ENCODE data around the gene TMEM108. TPM values are rescaled to one million over a fixed set of nuclear protein-coding genes. Genes with fewer than 3 reads are reported as not detected.

Gene TMEM108
- total and polyA plus RNA-seq, 2 of the 4 experiments (the other 2 are of a cell fraction) = 0.18 to 2.2 TPM

- WGBS, 2 experiments (ENCODE audit: extremely low coverage in 2 of 2, insufficient read length in 1 of 2) = 71% methylated on average over 2 of the region's 7 CpGs; no CpG with 5 or more reads in 1 of the 2 experiments
Observed at GRCh38 chr3:133418361-133418760, 380.2 kb downstream of the TMEM108 start.

More at GRCh38 chr3:133418361-133418760, 380.2 kb downstream of the TMEM108 start:
- H2BK5ac ChIP-seq (ENCODE audit: low read depth, low read length, poor library complexity, severe bottlenecking) = no peak overlapping the region
- H3K18ac ChIP-seq (ENCODE audit: low read depth, low read length) = no peak overlapping the region
- no peak overlapping the region for H4K5ac ChIP-seq (ENCODE audit: low read depth, low read length)
- H2BK120ac ChIP-seq (ENCODE audit: low read depth, low read length) = no peak overlapping the region
- no peak overlapping the region for H3K4me3 ChIP-seq (ENCODE audit: insufficient read depth, low read depth, low read length)
- no peak overlapping the region for H2AFZ ChIP-seq (replicated peaks; ENCODE audit: low read length, poor library complexity)
- peak overlapping the region; percentile 65 for H2AK9ac ChIP-seq (replicated peaks; ENCODE audit: low read depth, low read length, poor library complexity)
- H3K56ac ChIP-seq (ENCODE audit: extremely low read depth, insufficient read depth, low read length) = no peak overlapping the region
- dilution Hi-C loops (cut with HindIII; ENCODE audit: low sequenced_read_pairs, unreplicated experiment) = no loop called here
- DNase-seq (no peak), ATAC-seq (ENCODE audit: low read depth) (no peak)
- no peak overlapping the region for H3K9ac ChIP-seq (ENCODE audit: low read depth, low read length)
- no peak overlapping the region for H3K4me2 ChIP-seq (ENCODE audit: low read depth, low read length)
- H2BK20ac ChIP-seq (ENCODE audit: low read depth, low read length) = no peak overlapping the region
- H2BK15ac ChIP-seq (ENCODE audit: low read depth, low read length) = no peak overlapping the region
- 0 out of 2 replicates have a peak, but pooled peaks cover 2% of the 10 kb centered on the region for H3K27me3 ChIP-seq (ENCODE audit: control insufficient read depth, insufficient read depth, low read length)
- no TSS peak for BruUV-seq (replicated peaks)
- intact Hi-C loops (cut with micrococcal nuclease) = no loop called here
- ChIA-PET POLR2A (ENCODE audit: unreplicated experiment) (no interaction called here), CTCF (no interaction called here)
- H3K36me3 ChIP-seq (ENCODE audit: control insufficient read depth, insufficient read depth, low read length) = no peaks in the 10 kb centered on the region
- no peak overlapping the region for H4K91ac ChIP-seq (ENCODE audit: insufficient read depth, low read depth, low read length)
- no peaks in the 10 kb centered on the region for H3K9me1 ChIP-seq (ENCODE audit: insufficient read depth, low read length)
- H4K8ac ChIP-seq (ENCODE audit: low read depth in 2 of 2, low read length in 2 of 2) = no peak overlapping the region
- no peaks in the 10 kb centered on the region for H4K20me1 ChIP-seq (ENCODE audit: insufficient read depth, low read length)
- no peak overlapping the region for H3K27ac ChIP-seq (ENCODE audit: insufficient read depth, low read length)
- H3K14ac ChIP-seq (replicated peaks; ENCODE audit: low read depth, low read length) = no peak overlapping the region
- no peak overlapping the region for H3K23ac ChIP-seq (ENCODE audit: low read depth, low read length)
- no peak overlapping the region for H2AK5ac ChIP-seq (ENCODE audit: low read depth, low read length)
- no peaks in the 10 kb centered on the region for H3K9me3 ChIP-seq (ENCODE audit: control insufficient read depth, insufficient read depth, low read length)
- in situ Hi-C loops (cut with MboI; ENCODE audit: low sequenced_read_pairs) = no loop called here
- peaks cover under 1% of the 10 kb centered on the region; the same call in 1 of the 2 replicates for H3K4me1 ChIP-seq (ENCODE audit: control insufficient read depth, insufficient read depth, low read length)
- TF ChIP-seq CTCF (conservative IDR thresholded peaks at IDR 0.05; ENCODE audit: low read depth, low read length) = no peak
- no peak for TF ChIP-seq MAFK (IDR thresholded peaks at IDR 0.05; ENCODE audit: low read depth, low read length)
- no peak for TF ChIP-seq CHD1 (IDR thresholded peaks at IDR 0.05; ENCODE audit: low read depth, low read length)
- no peak for TF ChIP-seq RAD21 (IDR thresholded peaks at IDR 0.05; ENCODE audit: low read length)
- TF ChIP-seq POLR2A (IDR thresholded peaks at IDR 0.05; ENCODE audit: low read depth, low read length) = no peak
- TF ChIP-seq CEBPB (IDR thresholded peaks at IDR 0.05; ENCODE audit: low read depth, low read length) = no peak
- TF ChIP-seq BHLHE40 (IDR thresholded peaks at IDR 0.05; ENCODE audit: low read depth, low read length) = no peak
- no peak for TF ChIP-seq USF2 (IDR thresholded peaks at IDR 0.05; ENCODE audit: low read depth, low read length)
- no peak for TF ChIP-seq MXI1 (IDR thresholded peaks at IDR 0.05; ENCODE audit: borderline replicate concordance, low read depth, low read length)
- TF ChIP-seq RFX5 (IDR thresholded peaks at IDR 0.05; ENCODE audit: low read depth, low read length) = no peak
- TF ChIP-seq FOS (IDR thresholded peaks at IDR 0.05; ENCODE audit: low read depth, low read length) = no peak
- no peak for TF ChIP-seq MAZ (IDR thresholded peaks at IDR 0.05; ENCODE audit: borderline replicate concordance, low read depth, low read length)
- TF ChIP-seq RCOR1 (IDR thresholded peaks at IDR 0.05; ENCODE audit: insufficient replicate concordance, low read length) = no peak
- TF ChIP-seq SMC3 (IDR thresholded peaks at IDR 0.05; ENCODE audit: low read depth, low read length) = no peak
- TF ChIP-seq, protein P1, sequence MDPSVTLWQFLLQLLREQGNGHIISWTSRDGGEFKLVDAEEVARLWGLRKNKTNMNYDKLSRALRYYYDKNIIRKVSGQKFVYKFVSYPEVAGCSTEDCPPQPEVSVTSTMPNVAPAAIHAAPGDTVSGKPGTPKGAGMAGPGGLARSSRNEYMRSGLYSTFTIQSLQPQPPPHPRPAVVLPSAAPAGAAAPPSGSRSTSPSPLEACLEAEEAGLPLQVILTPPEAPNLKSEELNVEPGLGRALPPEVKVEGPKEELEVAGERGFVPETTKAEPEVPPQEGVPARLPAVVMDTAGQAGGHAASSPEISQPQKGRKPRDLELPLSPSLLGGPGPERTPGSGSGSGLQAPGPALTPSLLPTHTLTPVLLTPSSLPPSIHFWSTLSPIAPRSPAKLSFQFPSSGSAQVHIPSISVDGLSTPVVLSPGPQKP (IDR thresholded peaks at IDR 0.05; ENCODE audit: borderline replicate concordance, low read depth, low read length) = no peak
- H3K4ac ChIP-seq (ENCODE audit: low read depth, low read length) = no peak overlapping the region
- H3K79me1 ChIP-seq (ENCODE audit: low read depth in 1 of 2, low read length in 2 of 2) = no peaks in the 10 kb centered on the region
